22Rv1 (cell line): ENCODE measurements around the gene NEAT1.

Experiments
- H3K27ac ChIP-seq: fragments of 450-650 bp; 2 replicates; pipeline ENCODE4 v1.5.1; 2017
- CTCF ChIP-seq: fragments of 450-650 bp; IDR thresholded peaks from 2 replicates; pipeline ENCODE4 v1.5.1; 2017; ENCODE audit warnings: mild to moderate bottlenecking
- ZFX ChIP-seq: fragments of 450-650 bp; IDR thresholded peaks from 2 replicates; pipeline ENCODE4 v1.6.1; 2017; ENCODE audit warnings: antibody characterized with exemption, borderline replicate concordance

The NEAT1 gene

DNA sequence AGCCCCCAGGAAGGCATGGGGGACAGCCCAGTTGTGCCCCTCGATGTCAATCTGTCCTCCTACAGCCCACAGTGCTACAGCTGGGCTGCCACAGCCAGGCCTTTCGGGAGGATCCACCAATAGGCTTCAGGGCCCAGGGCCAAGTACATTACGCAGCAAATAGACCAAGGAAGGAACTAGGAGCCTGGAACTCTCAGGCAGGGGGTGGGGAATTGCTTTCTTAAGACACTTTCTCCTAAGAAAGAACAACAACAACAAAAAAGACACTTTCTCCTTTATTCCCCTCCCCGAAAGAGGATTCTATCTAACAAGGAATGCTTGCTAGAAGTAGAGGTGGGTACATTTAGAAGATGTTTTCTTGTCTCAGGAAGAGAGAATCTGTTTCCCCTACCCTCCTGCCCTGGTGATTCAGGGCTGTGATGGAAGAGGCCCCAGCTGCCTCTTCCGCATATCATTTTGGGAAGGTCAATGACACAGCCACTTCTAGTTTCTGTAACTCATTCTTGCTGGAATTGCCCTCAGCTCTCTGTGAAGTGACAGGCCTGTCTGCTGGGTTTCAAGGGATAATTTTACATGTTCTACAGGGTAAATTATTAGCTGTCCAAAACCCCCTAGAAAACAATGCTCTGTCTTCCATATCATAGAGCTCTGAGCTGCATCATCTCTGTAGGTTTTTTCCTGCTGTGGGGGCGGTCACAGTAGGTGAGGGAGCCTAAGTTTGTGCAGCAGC is 70.2 kb downstream of the NEAT1 start:
- H3K27ac ChIP-seq = peak overlapping the region; percentile 98
- TF ChIP-seq CTCF (no peak), ZFX (no peak)

DNA sequence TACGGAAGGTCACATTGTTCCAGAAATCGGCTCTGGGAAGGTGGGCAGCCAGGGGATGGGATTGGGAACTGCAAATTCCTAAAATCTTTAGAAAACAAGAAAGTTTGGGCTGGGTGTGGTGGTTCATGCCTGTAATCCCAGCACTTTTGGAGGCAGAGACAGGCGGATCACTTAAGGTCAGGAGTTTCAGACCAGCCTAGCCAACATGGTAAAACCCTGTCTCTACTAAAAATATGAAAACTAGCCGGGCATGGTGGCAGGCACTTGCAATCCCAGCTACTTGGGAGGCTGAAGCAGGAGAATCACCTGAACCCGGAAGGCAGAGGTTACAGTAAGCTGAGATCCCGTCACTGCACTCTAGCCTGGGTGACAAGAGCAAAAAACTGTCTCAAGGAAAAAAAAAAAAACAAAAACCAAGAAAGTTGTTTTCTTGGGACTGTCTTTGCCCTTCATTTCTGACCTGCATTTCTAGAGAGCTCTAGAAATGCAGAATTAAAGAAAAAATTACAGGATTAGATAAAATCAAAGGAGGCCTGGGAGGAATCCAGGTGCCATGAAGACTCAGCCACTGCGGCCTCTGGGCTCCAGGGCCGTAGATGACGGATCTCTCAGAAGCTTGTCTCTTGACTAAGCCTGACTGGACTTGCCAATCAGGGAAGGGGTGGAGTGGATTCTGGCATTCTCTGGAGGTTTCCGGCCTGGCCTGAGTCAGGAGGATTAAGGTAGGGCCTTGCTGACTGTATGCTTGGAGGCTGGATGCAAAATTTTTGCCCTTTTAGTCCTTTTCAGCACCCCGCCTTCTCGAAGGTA is 71.0 kb downstream of the NEAT1 start:
- TF ChIP-seq CTCF = no peak
- TF ChIP-seq ZFX = no peak

More for the DNA sequence above, 71.0 kb downstream of the NEAT1 start:
- H3K27ac ChIP-seq = peak overlapping the region; percentile 98
